Measurements from ENCODE around the gene CAVIN2.

Gene CAVIN2

GRCh38 chr2:191838526-191838925 lies 8.4 kb downstream of the CAVIN2 start:
- no peak for DNase-seq

- DNase-seq, result no peak
Observed at GRCh38 chr2:191836853-191837769, 9.8 kb downstream of the CAVIN2 start.

- DNase-seq, result no peak
Observed at GRCh38 chr2:191836471-191836852, 10.4 kb downstream of the CAVIN2 start.

GRCh38 chr2:191835539-191836350 lies 11.1 kb downstream of the CAVIN2 start:
- DNase-seq, result no peak

DNA sequence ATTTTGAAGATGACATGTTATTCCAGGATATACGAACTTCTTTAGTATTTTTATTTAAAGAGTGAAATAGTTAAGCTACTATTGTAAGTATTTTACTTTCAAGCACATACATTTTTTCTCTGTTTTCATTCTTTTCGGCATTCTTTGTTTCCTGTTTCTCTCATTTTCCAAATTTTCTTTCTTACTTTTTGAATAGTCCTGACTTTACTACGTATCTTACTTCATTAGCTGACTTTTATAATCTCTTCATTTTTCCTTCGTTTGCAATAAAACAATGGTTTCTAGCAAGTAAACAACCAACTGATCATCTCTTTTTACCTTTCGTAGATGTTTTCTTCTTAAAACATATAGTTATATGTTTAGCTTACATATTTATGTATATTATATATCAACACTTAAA lies 11.8 kb downstream of the CAVIN2 start:
- no peak for DNase-seq

- DNase-seq, result no peak
Observed at GRCh38 chr2:191833356-191833755, 13.5 kb downstream of the CAVIN2 start.

DNA sequence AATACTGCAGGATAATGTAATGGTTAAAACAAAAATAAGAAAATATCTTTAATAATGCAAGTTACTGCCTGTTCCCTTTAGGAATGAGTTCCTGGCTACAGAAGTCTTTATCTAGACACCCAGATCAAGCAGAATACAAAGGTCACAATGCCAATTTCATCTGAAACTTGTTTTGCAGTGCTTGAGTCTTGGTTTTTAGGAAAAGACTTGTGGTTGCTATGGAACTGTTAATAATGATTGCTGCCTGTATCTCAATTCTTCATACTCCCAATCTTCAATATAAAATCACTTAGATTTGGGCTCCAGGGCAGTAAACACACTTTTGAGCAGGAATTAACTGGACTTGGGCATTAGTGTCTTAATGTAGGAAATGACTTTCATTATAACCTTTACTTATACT lies 14.2 kb downstream of the CAVIN2 start:
- DNase-seq, result no peak

GRCh38 chr2:191831410-191831994 lies 15.4 kb downstream of the CAVIN2 start:
- DNase-seq, result no peak

- no peak for DNase-seq
Observed at GRCh38 chr2:191824398-191824797, 22.5 kb downstream of the CAVIN2 start.

DNA sequence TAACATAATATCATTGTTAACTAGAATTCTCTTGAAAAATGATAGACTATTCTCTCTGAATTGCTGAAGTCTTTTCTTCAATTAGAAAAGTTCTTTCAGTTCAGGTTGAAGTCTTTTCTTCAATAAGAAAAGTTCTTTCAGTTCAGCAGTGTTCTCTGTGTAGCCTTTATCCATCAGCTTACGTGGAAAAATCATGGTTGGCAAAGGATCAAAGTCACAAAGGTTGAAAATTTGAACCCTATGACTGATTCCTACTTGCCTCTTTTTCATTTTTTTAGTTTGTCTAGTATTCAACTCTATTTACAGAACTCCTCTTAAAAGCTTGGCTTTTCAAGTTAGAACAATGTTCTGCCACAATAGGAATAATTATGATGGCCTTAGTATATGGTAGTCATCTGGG lies 25.8 kb downstream of the CAVIN2 start:
- DNase-seq, result no peak

GRCh38 chr2:191818725-191819350 lies 28.1 kb downstream of the CAVIN2 start:
- DNase-seq, result no peak

DNA sequence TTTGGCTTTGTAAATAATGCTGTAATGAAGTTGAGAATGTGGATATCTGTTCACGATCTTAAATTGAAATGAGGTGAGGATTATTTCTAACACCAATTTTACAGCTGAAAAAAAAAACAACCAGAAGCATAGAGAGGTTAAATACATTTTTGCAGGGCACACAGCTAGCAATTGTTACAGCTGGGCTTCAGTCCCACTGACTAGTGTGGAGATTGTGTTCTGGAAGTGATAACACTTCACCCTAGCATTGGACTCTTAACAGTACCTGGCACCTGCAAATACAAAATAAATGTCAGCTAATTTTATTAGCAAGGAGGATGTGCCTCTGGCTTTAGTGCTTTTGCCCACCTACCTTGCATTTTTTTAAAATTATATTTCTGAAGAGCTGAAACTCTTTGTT lies 28.8 kb downstream of the CAVIN2 start:
- DNase-seq, result no peak

DNA sequence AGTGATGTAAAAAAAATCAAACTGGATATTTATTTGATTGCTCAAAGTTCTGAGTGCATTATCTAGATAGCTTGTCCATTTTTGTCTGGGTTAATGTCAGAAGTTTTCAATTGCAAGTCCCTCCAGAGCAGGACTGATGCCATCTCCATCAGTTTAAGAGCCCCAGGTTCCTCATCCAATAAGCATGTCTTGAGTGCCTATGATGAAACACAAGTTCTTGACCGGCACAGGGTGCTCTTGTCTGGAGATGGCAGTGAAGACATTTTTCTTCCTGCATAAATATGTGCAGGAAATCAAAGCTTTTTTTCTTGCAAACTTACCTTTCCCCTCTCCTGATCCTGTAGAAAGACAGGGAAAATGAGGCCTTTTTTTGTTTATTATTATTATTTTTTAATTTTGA lies 31.9 kb downstream of the CAVIN2 start:
- no peak for DNase-seq

GRCh38 chr2:191813943-191814342 lies 32.9 kb downstream of the CAVIN2 start:
- no peak for DNase-seq

GRCh38 chr2:191811807-191812602 lies 34.9 kb downstream of the CAVIN2 start:
- DNase-seq, result no peak

DNA sequence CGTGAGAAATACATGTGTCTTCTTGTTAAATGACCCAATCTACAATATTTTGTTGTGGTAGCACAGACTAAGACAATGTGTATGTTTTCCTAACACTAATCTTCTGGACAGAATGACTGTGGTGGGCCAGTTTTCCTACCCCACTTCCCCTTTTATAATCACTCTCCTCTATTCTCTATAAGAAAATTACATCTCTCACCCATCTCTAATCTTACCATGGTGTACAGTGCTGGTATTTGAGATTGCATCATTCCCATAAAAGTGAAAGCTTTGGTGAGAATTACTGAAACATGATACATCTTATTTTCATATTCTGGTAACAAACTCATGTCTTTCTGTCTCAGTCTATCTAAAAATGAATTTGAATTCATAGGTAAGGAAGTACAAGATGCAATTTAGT lies 40.5 kb downstream of the CAVIN2 start:
- no peak for DNase-seq

GRCh38 chr2:191804766-191805165 lies 42.1 kb downstream of the CAVIN2 start:
- no peak for DNase-seq

GRCh38 chr2:191803007-191803406 lies 43.9 kb downstream of the CAVIN2 start:
- DNase-seq, result no peak

DNA sequence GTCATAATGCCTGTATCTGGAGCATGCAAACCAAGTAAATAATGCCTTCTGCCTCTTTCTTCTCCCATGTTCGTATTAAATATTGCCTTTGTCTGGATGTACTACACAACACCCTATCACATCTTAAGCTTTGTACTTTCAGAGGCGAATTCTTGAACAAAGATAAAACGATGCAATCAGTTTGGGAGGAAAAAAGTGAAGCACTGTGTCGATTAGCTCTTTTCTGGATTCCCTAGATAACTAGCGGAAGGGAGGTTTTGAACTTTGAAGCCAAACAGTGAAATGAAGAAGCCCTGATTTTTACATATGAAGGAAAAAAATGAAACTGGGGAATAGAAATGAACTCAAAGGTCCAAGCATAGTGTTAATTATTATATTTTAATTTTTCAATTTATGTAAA lies 44.7 kb downstream of the CAVIN2 start:
- DNase-seq, result no peak

DNA sequence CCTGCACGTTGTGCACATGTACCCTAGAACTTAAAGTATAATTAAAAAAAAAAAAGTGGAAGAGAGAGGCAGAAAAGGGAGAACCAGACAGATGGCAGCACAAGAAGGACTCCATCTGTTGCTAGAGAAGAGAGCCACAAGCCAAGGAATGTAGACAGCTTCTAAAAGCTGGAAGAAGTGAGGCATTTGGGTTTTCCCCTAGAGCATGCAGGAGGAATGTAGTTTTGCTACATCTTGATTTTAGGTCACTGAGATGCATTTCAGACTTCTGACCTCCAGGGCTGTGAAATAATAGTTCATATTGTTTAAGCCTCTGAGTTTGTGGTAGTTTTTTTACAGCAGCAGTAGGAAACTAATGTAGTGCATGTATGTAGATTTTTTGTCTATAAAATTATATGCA lies 46.0 kb downstream of the CAVIN2 start:
- no peak for DNase-seq

GRCh38 chr2:191799526-191799925 lies 47.4 kb downstream of the CAVIN2 start:
- DNase-seq, result no peak

Measured in cortex of kidney (tissue), 1 donor.